Mucosa of stomach (tissue), 1 donor: ENCODE data around the gene ZNF628.
"Not testable (repeated sequence)": the region's sequence is repeated elsewhere in the genome, so short reads cannot be mapped to it uniquely, and the experiment has no call there.

Source experiments
- H3K27me3 ChIP-seq: one replicate; pipeline ENCODE4 v1.7.0; 2013; ENCODE audit warnings: mild to moderate bottlenecking, low read length; ENCODE audit not compliant: control insufficient read depth, insufficient read depth
- H3K36me3 ChIP-seq: one replicate; pipeline ENCODE4 v1.7.0; 2013; ENCODE audit warnings: low read length; ENCODE audit not compliant: control insufficient read depth, insufficient read depth
- H3K4me1 ChIP-seq: one replicate; pipeline ENCODE4 v1.7.0; 2013; ENCODE audit warnings: mild to moderate bottlenecking, low read length; ENCODE audit not compliant: control insufficient read depth, insufficient read depth
- H3K4me3 ChIP-seq: one replicate; pipeline ENCODE4 v1.7.0; 2013; ENCODE audit warnings: low read length
- H3K9ac ChIP-seq: one replicate; pipeline ENCODE4 v1.7.0; 2013; ENCODE audit warnings: mild to moderate bottlenecking, low read length, moderate library complexity
- H3K9me3 ChIP-seq: one replicate; pipeline ENCODE4 v1.7.0; 2013; ENCODE audit warnings: mild to moderate bottlenecking, low read length, moderate library complexity; ENCODE audit not compliant: control insufficient read depth
- donor health status: Pancreatic carcinoma.

Gene ZNF628

DNA sequence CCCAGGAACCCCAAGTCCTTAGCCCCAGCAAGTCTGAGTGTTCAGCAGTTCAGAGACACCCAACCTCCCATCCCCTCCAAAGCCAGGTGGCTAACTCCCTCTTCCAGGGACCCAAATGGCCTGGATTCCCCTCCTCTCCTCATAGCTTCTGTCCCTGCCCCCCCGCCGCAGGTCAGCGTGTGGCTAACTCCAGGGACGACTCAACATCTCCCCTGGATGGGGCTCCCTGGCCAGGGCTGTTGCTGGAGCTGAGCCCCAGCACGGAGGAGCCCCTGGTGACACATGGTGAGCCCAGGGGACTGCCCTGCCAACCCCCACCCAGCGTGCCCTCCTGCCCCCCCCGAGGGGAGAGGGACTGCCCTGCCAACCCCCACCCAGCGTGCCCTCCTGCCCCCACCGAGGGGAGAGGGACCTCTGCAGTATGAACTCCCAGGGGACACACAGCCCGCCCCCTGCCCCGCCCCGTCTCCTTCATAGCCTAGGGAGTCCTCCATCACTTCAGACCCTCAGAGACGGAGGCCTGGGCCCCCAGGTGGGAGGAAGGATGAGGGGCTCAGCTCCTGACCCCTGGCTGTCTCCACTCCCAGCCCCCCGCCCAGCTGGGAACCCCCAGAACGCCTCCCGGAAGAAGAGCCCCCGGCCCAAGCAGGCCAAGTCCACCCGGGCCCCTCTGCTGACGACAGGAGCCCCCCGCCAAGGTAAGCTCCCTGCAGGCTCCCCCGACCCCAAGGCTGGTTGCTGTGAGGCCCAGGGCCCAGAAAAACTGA is 13.5 kb downstream of the ZNF628 start:
- Histone ChIP-seq H3K9me3 (no peaks in the 10 kb centered on the region), H3K4me1 (peaks cover 26% of the 10 kb centered on the region)

DNA sequence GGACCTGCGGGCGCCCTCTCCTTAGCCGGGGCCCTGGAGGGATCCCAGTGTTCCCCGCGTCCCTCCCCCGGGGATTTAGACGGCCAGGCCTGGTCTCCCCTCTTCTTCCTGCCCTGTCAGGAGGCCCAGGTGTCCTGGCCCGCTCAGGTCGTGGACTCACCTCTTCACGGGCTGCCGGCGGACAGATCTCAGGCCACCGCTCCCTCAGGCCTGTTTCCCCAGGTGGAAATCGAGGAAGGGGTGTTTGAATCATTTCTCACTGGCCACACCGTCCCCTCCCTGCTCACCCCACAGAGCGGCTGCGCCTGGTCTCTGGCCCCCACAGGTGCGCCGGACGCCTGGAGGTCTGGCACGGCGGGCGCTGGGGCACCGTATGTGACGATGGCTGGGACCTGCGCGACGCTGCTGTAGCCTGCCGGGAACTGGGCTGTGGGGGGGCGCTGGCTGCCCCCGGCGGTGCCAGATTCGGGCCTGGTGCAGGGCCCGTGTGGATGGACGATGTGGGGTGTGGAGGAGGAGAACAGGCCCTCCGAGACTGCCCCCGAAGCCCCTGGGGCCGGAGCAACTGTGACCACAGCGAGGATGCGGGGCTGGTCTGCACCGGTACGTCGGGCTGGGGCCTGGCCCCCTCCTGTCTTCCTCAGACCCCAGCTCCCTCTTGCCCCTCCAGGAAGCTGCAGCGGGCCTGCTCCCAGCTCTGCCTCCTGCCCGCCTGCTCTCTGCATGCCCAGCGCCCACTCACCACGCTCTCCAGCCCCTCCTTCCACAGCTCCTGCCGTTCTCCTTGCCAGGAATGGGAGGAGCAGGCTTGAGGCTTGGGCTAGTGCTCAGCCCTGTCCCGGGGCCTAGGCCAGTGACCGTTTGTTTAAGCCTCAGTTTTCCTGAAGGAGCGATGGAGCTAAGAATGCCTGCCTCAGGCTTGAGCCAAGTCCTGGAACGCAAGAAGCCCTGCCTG is 14.3 kb downstream of the ZNF628 start:
- Histone ChIP-seq H3K36me3 (no peaks in the 10 kb centered on the region), H3K4me1 (peaks cover 24% of the 10 kb centered on the region), H3K9me3 (no peaks in the 10 kb centered on the region), H3K9ac (no peak overlapping the region), H3K4me3 (no peak overlapping the region), H3K27me3 (peaks cover 11% of the 10 kb centered on the region)

More for the DNA sequence above, 13.5 kb downstream of the ZNF628 start:
- Histone ChIP-seq H3K4me3 (no peak overlapping the region), H3K27me3 (peaks cover 11% of the 10 kb centered on the region), H3K36me3 (no peaks in the 10 kb centered on the region), H3K9ac (no peak overlapping the region)

DNA sequence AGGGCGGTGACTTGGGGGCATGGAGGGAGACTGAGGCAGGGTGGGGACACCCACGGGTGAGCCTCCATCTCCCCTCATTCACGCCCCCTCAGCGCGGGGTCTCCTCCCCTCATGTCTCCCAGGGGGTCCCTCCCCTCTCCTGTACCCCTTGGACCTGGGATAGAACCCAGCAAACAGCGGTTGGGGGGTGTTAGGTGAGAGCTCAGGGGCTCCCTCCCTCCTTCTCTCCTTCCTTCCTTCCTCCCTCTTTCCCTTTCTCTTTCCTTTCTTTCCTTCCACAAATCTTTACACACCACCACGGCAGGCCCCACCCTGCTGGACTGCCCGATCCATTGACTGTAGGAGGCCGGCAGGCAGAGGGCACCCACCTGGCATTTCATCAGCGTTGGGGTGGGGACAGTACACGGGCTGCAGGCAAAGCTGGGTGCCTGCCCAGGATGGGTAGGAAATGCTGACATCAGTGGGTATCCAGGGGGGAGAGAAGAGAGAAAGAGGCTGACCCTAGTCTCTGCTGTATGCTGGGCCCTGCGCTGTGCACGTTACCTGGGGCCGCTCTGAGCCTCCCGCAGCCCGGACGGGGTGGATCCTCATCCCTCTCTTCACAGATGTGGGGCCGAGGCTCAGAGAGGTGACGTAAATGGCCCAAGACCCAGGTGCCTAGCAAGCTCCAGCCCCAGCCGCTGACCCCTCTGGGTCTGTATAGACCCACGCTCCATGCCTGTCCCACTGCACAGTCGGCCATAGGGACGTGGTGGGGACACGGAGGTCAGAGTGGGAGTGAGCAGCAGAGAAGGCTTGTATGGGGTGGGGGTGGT is 15.3 kb downstream of the ZNF628 start:
- H3K9me3 ChIP-seq: no peaks in the 10 kb centered on the region
- H3K4me1 ChIP-seq: peaks cover 19% of the 10 kb centered on the region
- H3K9ac ChIP-seq: no peak overlapping the region
- H3K27me3 ChIP-seq: peaks cover 11% of the 10 kb centered on the region
- no peak overlapping the region for H3K4me3 ChIP-seq
- H3K36me3 ChIP-seq: no peaks in the 10 kb centered on the region

DNA sequence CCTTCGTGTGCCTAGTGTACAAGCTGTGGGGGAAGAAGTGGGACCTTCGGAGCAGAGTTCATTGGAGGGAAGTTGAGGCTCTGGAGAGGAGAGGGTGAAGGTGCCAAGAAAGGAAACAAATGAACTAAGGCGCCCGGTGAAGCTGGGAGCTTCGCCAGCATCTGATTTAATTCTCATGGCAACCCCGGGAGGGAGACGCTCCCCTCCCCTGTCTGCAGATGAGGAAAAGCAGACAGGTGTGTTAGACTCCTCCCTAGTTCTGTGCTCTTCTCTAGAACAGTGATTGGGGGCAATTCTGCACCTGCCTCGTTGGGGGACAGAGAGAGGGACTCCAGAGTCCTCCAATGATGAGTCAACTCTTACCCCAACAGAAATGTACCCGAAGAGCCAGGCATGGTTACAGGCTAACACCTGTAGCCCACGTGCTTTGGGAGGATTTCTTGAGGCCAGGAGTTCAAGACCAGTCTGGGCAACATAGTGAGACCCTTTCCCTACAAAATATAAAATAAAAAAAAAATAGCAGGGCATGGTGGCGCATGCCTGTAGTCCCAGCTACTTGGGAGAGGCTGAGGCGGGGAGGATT is 16.0 kb downstream of the ZNF628 start:
- peaks cover 11% of the 10 kb centered on the region for H3K27me3 ChIP-seq
- H3K9me3 ChIP-seq: no peaks in the 10 kb centered on the region
- H3K36me3 ChIP-seq: no peaks in the 10 kb centered on the region
- H3K4me3 ChIP-seq: no peak overlapping the region
- peaks cover 13% of the 10 kb centered on the region for H3K4me1 ChIP-seq
- no peak overlapping the region for H3K9ac ChIP-seq

DNA sequence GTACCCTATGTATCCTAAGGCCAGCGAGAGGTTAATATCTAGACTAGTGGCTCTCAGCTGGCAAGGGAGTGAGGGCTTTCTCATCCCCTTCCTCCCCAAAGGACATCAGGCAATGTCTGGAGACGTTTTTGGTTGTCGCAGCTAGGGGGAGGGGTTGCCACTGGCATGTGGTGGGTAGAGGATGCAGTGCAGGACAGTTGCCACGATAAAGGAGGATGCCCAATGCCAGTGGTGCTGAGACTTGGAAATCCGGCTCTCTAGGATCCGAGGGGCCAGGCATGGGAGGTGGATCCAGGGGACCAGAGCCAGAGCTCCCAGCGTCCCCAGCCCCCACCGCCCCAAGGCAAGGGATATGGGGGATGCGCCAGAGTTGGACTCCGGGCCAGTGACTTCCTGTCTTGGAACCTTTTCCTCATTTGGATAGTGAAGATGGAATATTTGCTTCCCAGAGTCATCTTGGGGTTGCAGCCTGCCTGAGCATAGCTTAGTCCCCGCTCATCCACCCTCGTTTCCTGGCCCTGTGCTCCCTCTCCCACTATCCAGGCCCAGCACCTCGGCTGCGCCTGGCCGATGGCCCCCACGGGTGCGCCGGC is 16.7 kb downstream of the ZNF628 start:
- Histone ChIP-seq H3K36me3 (no peaks in the 10 kb centered on the region), H3K9me3 (no peaks in the 10 kb centered on the region), H3K27me3 (peaks cover 11% of the 10 kb centered on the region), H3K4me1 (peaks cover 8% of the 10 kb centered on the region), H3K9ac (no peak overlapping the region), H3K4me3 (no peak overlapping the region)

DNA sequence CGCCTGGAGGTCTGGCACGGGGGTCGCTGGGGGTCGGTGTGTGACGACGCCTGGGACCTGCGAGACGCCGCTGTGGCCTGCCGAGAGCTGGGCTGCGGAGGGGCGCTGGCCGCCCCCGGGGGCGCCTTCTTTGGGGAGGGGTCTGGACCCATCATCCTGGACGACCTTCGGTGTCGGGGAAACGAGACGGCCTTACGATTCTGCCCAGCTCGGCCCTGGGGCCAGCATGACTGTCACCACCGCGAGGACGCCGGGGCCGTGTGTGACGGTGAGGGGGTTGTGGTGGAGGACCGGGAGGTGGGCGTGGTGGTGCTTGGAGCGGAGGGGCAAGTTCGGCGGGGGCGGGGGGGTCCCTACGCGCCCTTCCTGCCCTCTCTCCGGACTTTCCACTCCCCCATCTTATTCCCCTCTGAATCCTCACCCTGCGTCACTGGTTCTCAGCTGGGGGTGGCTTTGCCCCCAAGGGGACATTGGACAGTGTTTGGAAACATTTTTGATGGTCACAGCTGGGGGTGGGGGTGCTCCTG is 17.3 kb downstream of the ZNF628 start:
- Histone ChIP-seq H3K4me1 (peaks cover 5% of the 10 kb centered on the region), H3K9me3 (no peaks in the 10 kb centered on the region), H3K4me3 (no peak overlapping the region), H3K9ac (no peak overlapping the region), H3K27me3 (peaks cover 11% of the 10 kb centered on the region), H3K36me3 (no peaks in the 10 kb centered on the region)

DNA sequence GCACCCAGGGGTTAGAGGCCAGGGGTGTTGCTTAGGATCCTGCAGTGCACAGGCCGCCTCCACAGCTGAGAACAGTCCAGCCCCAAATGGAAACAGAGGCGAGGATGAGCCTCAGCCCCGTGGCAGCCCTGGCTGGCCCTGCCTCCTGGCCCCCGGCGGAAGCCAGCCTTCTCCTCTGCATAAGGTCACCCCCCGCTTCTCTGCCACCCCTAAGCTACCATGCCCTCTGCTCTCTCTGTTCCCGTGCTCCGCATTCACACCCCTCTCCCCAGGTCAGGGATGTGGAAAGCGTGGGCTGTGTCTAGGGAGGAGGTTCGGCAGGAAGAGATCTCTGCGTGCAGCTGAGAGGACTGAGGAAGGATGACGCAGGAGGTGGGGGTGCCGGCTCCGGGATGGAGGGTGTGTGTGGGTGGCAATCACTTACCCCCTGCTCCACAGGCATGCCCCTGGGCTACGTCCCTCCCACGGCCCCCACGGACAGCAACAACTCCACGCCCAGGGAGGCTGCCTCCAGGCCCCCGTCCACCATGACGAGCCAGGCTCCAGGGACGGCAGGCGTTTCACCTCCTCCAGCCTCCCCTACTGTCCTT is 17.9 kb downstream of the ZNF628 start:
- no peaks in the 10 kb centered on the region for H3K36me3 ChIP-seq
- H3K4me3 ChIP-seq: no peak overlapping the region
- H3K4me1 ChIP-seq: peaks cover 5% of the 10 kb centered on the region
- peaks cover 11% of the 10 kb centered on the region for H3K27me3 ChIP-seq
- H3K9ac ChIP-seq: no peak overlapping the region
- H3K9me3 ChIP-seq: no peaks in the 10 kb centered on the region

DNA sequence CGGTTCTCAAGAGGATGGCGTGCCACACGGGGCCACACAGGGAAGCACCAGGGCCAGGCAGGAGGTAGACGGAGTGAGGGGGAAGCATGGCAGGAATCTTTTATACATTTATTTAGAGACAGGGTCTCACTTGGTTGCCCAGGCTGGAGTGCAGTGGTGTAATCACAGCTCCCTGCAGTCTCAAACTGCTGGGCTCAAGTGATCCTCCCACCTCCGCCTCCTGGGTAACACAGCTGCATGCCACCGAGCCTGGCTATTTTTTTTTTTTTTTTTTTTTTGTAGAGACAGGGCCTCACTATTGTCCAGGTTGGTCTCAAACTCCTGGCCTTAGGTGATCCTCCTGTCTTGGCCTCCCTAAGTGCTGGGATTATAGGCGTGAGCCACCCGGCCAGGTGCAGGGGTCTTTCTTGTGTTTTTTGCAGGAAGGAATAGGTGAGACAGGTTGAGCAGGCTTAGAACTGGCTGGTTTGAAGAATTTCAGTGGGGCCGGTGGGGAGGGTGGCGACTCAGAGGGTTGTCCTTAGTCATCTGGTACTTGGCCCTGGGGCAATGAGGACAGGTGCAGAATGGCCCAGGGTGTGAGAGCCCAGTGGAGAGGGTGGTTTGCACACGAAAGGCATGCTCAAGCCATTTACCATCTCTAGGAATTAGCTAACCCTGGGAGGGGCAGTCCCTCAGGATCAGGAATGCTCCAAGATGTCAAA is 19.4 kb downstream of the ZNF628 start:
- Histone ChIP-seq H3K4me1 (peaks cover 5% of the 10 kb centered on the region), H3K27me3 (peaks cover 11% of the 10 kb centered on the region), H3K9ac (no peak overlapping the region), H3K9me3 (no peaks in the 10 kb centered on the region), H3K4me3 (no peak overlapping the region), H3K36me3 (no peaks in the 10 kb centered on the region)

DNA sequence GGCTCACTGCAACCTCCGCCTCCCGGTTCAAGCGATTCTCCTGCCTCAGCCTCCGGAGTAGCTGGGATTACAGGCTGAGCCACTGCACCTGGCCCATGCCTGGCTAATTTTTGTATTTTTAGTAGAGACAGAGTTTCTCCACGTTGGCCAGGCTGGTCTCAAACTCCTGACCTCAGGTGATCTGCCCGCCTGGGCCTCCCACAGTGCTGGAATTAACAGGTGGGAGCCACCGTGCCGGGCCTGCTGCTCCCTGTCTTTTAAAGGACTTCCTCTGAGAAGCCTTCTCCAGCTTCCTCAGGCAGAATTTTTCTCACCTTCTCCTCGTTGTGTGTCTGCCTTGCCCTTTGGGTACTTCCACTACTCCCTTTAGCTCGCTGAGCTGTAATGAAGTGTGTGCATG is 20.4 kb downstream of the ZNF628 start:
- not testable (repeated sequence) for H3K4me1 ChIP-seq, H3K36me3 ChIP-seq, H3K9me3 ChIP-seq, H3K4me3 ChIP-seq, H3K27me3 ChIP-seq, H3K9ac ChIP-seq

DNA sequence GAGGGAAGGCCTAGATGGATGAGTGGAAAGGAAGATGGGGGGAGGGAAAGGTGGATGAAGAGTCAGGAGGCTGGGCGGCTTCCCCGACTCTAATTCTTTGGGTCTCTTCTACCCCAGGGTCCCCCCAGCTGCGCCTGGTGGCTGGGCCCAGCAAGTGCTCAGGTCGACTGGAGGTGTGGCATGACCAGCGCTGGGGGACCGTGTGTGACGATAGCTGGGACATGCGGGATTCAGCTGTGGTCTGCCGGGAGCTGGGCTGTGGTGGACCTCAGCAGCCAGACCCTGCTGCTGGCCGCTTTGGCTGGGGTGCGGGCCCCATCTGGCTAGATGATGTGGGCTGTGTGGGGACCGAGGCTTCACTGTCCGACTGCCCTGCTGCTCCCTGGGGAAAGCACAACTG is 21.3 kb downstream of the ZNF628 start:
- no peaks in the 10 kb centered on the region for H3K36me3 ChIP-seq
- H3K9ac ChIP-seq: no peak overlapping the region
- no peaks in the 10 kb centered on the region for H3K4me1 ChIP-seq
- H3K4me3 ChIP-seq: no peak overlapping the region
- peaks cover 5% of the 10 kb centered on the region for H3K27me3 ChIP-seq
- H3K9me3 ChIP-seq: no peaks in the 10 kb centered on the region
